Hippocampal formation (tissue), 2 donors: ENCODE measurements around the gene TRIM75.
"Not testable (repeated sequence)": the region's sequence is repeated elsewhere in the genome, so short reads cannot be mapped to it uniquely, and the experiment has no call there.

Experiments
- DNase-seq, 2 donors: peaks; one replicate each; lab custom pipeline; 2025; lab: John Stamatoyannopoulos, UW

TRIM75 gene

DNA sequence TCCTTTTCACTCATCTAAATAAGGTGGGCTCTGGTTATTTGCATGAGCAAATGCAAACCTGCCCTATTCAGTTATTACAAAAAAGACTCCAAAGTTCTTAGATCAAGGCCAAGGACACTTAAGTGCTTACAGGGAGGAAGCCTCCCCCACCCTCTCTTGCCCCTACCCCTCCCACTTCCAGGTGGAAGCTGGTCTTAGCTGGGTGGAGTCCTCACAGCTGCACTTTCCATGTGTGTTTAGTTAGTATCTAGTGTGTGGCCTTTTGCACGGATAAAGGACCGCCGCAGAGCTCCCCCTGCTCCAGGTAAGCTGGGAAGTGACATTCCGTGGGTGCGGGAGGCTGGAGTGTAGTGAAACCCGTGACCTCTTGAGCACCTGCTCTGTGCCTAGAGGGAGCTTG lies at the start of gene TRIM75:
TSS of gene TRIM75 (plus strand) at position 222 of the 400 bp plus-strand sequence. CDS start 5,282 bp downstream, outside the sequence.
- DNase-seq = no peak

DNA sequence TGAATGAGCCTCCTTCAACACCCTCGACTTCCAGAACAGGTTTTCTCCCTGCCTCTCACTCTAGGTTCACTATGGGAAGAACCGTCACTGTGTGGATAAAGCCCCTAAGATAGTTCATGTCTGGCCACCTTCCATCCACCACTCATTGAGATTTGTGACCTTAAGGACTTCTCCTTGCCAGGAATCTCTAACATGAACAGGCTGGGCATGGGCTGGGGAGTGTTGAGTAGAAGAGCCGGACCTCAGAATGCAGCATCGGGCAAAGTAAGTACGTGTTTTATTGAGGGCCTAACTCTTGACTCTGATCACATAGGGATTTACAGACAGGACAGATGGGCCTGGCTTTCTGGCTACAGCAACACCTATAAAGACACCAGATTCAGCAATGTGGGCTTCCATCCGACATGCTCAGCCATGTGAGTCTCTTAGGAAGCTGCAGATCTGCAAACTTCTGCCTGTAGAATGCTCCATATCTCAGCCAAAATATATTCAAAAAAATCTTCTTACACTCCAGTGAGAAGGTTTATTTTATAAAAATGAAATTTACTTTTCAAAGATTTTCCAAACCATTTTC lies 48.2 kb upstream of the TRIM75 start:
- no peak for DNase-seq

DNA sequence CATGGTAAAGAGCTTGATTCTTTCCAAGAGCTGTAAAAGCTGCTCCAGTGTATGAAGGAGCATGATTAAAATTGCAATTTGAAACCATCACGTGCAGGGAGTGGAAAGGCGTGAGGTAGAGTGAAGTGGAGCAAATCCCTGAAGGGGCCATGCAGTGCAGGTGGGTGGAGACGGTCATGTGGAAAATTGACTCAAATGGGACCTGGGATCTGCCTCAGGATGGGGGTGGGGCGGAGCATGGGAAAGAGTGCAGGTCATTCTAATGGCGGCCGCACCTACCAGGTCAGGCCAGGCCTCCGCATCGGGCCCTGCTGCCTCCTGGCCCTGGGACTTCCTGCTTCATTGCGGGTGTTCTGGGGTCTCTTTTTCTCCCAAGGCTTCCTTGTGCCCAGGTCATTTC lies 47.2 kb upstream of the TRIM75 start:
- no peak for DNase-seq

DNA sequence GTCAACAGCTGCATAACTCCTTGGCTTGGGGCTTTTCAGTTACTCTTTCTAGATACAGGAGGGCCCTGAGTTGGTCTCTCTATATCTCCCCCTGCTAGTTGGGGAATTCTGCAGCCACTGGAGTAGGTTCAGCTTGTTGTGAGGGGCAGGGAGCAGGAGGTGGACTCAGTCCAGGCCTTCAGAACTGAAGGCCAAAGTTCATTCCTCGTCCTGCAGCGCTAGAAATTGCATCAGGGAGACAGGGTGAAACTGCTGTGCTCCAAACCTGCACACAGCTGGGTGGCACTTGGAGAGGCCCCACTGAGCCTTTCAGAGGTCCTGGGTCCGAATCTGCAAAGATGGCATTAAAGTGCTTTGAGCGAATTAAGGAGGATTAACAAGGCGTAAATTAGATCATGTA lies 46.8 kb upstream of the TRIM75 start:
- DNase-seq = no peak

DNA sequence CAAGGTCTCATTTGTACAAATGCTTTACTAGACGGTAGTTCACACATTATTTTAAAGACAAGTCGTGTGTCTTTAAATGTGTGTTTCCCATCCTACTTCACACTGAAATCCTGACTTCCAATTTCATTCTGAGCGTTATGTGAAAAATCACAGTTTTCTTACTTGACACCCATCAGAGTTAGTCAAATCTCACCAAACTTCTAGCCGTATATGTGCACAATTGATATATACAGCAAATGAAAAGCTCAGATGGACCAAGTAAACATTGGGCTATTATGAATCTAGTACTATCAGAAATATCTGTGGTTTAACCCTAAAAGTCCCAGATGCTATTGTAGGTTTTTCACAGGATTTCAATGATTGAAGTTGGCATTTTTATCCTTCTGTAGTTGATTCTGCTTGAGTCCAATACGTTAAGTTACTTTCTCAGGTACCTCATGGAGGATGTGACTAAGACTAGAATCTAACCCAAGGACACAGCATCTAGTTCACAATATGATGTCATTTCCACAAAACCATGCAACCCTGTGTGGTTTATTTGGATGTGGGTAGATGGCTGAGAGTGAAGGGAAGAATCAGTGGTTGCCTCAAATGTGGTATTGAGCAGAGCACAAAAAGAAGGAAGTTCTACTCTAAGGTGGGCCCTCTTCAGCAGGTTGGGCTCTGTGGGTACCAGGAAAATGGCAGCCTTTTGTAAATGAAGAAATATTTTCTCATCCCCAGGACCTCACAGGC lies 44.0 kb upstream of the TRIM75 start:
- no peak for DNase-seq

DNA sequence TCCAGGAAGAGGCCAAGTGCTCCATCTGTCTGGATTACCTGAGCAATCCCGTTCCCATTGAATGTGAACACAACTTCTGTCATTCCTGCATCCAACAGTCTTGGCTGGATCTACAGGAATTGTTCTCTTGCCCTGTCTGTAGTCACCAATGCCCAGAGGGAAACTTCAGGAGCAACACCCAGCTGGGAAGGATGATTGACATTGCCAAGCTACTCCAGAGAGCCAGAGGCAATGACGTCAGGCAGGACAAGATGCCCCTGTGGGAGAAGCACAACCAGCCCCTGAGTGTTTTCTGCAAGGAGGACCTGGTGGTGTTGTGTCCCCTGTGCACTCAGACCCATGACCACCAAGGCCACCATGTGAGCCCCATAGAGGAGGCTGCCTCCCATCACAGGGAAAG lies 43.2 kb upstream of the TRIM75 start:
- no peak for DNase-seq

DNA sequence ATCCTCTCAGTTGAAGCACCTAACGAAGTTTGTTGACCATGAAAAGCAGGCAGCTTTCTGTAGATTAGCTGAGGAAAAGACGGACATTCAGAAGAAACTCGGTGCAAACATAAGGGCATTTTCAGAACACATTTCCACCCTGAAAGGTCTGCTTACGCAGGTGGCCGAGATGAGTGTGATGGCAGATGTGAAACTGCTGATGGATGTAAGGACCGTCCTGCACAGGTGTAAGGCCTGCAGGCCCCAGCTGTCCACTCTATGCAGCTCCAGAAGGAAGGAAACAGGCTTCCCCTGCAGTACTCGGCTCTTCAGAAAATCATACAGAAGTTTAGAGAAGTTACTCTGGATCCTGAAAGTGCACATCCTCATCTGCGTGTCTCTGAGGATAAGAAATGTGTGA lies 42.7 kb upstream of the TRIM75 start:
- no peak for DNase-seq

DNA sequence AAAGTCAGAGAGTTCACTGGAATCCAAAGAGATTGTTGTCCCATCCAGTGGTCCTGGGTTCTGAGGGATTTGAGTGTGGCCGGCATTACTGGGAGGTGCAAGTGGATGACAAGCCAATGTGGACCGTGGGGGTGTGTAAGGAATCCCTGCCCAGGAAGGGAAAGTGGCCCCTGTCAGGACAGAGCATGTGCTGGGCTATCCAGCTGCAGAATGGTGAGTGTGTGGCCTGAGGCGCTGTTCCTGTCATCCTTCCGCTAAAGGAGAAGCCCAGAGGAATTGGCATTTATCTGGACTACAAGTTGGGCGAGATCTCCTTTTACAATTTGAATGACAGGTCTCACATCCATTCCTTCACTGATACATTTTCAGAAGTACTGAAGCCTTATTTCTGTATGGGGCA lies 42.3 kb upstream of the TRIM75 start:
- no peak for DNase-seq

DNA sequence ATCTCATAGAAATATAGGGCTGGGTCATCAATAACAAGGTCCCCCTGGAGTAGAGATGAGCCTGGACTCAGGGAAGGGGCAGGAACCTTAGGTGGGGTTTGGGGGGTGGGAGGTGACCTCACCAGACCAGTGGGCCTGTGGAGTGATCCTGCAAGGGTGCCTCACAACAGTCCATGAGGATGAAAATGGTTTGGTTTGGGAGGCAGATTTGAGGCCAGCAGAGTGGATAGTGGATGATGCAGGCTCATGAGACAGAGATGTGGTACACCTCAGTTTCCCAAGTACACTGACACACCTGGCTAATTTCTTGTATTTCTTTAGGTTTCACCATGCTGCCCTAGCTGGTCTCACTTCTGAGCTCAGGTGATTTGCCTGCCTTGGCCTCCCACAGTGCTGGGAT lies 40.0 kb upstream of the TRIM75 start:
- no peak for DNase-seq

DNA sequence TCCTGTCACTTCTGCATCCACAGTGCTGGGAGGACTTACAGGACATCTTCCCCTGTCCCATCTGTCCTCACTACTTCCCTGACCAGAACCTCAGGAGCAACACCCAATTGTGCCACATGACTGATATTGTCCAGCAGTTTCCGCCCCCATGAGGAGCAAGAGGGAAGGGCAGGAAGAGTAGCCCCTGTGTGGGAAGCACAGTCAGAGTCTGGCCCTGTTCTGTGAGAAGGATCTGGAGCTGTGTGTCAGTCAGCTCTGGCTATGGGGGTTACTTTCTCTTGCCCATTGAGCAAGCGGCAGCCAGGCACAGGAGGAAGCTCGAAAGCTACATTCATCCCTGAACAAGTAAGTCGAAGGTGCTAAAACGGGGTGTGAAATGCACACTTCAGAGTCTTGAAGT lies 36.7 kb upstream of the TRIM75 start:
- DNase-seq = no peak

DNA sequence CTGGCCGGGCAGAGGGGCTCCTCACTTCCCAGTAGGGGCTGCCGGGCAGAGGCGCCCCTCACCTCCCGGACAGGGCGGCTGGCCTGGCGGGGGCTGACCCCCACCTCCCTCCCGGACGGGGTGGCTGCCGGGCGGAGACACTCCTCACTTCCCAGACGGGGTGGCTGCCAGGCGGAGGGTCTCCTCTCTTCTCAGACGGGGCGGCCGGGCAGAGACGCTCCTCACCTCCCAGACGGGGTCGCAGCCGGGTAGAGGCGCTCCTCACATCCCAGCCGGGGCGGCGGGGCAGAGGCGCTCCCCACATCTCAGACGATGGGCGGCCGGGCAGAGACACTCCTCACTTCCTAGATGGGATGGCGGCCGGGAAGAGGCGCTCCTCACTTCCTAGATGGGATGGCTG lies 33.7 kb upstream of the TRIM75 start:
- not testable (repeated sequence) for DNase-seq

DNA sequence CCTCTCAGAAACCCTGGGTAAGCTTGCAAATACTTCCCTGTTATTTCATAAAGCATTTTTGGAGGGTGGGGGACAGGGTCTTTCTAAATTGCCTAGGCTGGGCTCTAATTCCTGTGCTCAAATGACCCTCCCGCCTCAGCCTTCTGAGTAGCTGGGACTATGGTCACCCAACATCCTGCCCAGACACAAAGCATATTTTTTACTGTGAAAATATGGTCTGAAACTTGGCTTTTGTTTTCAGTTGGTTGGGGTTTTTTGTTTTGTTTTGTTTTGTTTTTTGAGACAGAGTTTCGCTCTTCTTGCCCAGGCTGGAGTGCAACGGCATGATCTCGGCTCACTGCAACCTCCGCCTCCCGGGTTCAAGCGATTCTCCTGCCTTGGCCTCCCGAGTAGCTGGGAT lies 27.9 kb upstream of the TRIM75 start:
- DNase-seq = not testable (repeated sequence)

DNA sequence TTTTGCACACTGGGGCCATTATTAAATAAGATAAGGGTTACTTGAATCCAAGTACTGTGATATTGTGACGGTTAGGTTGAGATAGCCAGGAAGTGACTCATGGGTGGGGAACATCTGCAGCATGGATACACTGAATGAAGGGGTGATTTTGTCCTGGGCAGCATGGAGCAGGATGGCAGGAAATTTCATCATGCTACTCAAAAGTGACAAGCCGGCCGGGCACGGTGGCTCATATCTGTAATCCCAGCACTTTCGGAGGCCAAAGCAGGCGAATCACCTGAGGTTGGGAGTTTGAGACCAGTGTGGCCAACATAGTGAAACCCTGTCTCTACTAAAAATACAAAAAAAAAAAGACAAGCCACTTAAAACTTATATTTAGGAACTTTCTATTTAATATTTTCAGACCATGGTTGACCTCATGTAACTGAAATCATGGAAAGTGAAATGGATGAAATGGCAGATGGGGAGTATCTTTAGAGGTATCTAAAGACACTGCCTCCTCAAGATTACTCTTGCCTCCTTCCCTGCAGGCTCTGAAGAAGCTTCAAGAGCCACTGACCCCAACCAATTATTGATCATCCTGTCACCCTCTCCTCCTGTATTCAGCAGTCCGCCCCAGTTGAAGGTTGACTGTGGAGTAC lies 25.8 kb upstream of the TRIM75 start:
- no peak for DNase-seq

DNA sequence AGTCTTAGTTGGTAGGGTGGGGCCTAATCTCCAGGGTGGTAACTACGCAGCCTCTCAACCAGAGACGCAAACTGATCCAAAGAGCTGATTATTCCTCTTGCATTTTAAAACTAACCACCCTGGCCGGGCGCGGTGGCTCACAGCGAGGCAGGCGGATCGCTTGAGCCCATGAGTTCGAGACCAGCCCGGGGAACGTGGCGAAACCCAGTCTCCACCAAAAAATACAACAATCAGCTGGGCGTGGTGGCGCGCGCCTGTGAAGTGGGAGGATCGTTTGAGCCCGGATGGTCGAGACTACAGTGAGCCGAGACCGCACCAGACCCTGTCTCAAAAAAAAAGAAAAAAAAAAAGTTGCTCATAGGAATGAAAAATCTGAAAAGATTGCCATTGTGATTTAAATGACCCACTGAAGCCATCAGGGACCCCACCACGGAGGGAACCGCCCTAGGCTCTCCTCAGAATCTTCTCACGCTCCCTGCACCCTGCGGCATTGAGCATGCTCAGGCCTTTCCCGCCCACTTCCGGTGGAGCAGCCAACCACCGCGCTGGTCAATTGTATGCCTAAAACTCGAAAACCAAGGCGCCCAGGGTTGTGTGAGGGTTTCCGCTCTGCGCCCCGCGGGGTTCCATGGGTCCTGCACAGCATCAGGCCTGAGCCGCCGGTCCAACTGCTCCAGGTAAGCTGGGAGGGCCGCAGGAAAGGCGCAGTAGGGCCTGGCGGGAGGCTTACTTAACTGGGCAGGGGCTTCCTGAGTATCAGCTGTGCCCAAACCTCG lies 22.0 kb upstream of the TRIM75 start, which contains the start of gene TRIM60:
TSS of gene TRIM60 (plus strand) at position 564 of the 776 bp plus-strand sequence. CDS start 8,074 bp downstream, outside the sequence.
- no peak for DNase-seq

DNA sequence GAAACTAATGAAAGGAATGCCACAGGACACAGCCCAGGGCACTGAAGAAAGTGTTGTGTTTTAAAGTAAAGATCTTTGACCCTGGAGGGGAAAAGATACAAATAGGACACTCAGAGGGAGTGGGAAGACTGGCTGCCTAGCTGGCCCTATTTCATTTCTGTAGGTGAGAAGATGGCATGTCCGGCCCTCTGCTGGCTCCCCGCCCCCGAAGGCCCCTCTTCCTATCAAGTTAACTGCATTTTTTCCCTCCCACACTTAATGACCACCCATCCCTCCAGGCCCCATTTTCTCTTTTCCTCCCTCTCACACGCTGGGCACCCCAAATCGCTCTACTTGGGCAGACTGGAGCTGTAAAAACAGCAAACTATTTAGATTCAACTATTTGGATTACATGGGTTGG lies 5.5 kb upstream of the TRIM75 start:
- DNase-seq = no peak

DNA sequence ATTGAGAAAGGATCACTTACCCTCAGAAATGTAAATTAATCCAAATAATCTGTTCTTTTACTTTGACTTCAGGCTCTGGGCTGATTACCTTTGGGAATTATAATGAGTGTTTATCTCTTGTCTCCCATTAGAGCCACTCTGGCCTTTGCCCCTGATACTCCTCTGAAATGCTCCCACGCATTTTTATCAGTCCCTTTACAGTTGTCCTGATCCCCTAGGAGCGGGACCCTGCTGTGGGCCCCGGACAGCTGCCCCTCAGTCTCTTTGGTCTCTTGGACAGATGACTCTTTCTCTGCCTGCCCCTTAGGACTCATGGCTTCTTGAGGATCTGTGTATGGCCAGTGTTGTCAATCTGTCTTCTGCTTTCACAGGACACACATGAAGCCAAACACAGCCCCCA lies 1.0 kb upstream of the TRIM75 start:
- no peak for DNase-seq

DNA sequence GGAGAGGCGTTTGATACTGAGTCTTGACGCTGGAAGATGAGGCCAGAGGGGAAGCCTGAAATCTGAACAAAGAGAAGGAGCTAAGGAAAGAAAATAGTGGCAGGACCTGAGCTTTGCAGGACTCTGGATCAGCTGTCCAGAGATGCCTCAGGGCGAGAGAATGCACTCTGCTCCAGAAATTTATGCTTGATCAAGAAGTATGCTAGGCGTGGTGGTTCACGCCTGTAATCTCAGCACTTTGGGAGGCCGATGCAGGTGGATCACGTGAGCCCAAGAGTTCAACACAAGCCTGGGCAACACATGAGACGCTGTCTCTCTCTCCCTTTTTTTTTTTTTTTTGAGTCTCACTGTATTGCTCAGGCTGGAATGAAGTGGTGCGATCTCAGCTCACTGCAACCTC lies 1.9 kb downstream of the TRIM75 start:
- DNase-seq = no peak

DNA sequence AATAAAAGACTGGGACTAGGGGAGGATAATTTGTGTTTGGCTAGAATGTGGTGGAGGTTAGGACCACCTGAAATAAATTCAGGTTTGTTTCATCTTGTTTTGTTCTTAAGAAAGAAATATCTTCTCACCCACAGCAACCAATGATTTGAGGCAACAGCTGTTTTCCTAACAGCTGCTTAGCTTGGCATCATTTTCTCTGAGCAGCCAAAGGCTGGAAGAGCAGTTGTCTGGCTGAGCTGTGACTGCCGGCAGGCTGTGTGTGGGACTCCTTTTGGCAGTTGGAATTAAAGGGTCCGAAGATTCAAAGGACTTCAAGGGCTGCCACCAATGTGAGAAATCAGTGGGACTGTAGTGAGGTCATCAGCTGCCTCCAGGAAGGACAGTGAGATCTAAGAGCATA lies 5.0 kb downstream of the TRIM75 start:
- no peak for DNase-seq

DNA sequence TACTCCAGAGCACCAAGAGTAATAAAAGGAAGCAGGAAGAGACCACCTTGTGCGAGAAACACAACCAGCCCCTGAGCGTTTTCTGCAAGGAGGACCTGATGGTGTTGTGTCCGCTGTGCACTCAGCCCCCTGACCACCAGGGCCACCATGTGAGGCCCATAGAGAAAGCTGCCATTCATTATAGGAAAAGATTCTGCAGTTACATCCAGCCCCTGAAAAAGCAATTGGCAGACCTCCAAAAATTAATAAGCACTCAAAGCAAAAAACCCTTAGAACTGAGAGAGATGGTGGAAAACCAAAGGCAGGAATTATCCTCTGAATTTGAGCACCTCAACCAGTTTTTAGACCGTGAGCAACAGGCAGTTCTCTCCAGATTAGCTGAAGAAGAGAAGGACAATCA lies 5.7 kb downstream of the TRIM75 start:
- DNase-seq = no peak

DNA sequence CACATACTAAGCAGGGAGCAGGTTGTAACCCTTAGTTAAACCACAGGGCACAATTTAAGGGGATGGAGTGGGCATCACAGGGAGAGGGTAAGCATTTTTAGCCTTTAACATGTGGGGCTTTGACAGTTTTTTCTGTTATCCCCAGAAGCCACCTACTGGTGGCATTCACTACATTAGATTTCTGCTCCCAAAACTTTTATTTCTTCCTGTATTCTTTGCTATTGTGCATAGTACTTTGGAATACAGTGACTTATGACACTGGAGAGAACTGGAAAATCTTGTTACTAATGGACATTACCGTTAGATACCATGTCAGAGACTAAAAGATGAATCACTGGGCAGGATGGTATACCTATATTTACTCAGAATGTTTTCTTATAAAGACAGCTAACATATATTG lies 7.3 kb downstream of the TRIM75 start:
- DNase-seq = no peak

DNA sequence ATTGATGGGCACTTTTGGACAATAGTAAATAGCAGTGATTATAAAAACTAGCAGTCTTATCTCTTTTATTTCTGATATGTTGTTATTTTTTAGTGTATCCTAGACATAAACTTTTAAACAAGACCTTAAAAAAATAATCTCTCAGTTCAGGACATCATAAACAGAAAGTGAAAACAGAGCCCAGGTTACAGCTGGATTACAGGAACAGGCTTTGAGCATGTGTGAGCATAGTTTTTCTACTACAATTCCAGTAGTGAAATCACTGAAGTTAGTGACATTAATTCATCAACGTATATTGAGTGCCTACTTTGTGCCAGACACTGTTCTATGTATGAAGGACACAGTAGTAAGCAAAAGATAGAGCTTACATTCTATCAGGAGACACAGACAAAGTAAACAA lies 16.9 kb downstream of the TRIM75 start:
- DNase-seq = no peak

DNA sequence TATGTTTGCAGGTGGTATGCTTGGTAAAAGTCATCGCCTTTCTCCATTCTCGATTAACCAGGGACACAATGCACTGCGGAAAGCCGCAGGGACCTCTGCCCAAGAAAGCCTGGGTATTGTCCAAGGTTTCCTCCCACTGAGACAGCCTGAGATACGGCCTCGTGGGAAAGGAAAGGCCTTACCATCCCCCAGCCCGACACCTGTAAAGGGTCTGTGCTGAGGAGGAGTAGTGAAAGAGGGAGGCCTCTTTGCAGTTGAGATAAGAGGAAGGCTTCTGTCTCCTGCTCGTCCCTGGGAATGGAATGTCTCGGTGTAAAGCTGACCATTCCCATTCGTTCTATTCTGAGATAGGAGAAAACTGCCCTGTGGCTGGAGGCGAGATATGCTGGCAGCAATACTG lies 19.7 kb downstream of the TRIM75 start:
- DNase-seq = not testable (repeated sequence)
